Mesothelial cell of epicardium (in vitro differentiated cells): Measurements from ENCODE around the gene RAB17. TPM values are rescaled to one million over a fixed set of nuclear protein-coding genes. Genes with fewer than 3 reads are reported as not detected.

Source experiments
- DNase-seq, 2 experiments: peaks; one replicate each; pipeline ENCODE4 v3.0.0; 2021; ENCODE audit warnings: low spot score in 2 of 2; ENCODE audit not compliant: unreplicated experiment in 2 of 2
- H3K27ac Mint-ChIP-seq: 2 replicates; pipeline ENCODE4 v1.8.0; 2021; ENCODE audit warnings: mixed read lengths
- H3K27me3 Mint-ChIP-seq: 2 replicates; pipeline ENCODE4 v1.8.0; 2021; ENCODE audit warnings: low read depth, mixed read lengths
- H3K36me3 Mint-ChIP-seq: 2 replicates; pipeline ENCODE4 v1.8.0; 2021; ENCODE audit warnings: mixed read lengths
- H3K4me1 Mint-ChIP-seq: 2 replicates; pipeline ENCODE4 v1.8.0; 2021; ENCODE audit warnings: mixed read lengths
- H3K4me3 Mint-ChIP-seq: 2 replicates; pipeline ENCODE4 v1.8.0; 2021; ENCODE audit warnings: mild to moderate bottlenecking, moderate library complexity, mixed read lengths
- H3K9me3 Mint-ChIP-seq: 2 replicates; pipeline ENCODE4 v1.8.0; 2021; ENCODE audit warnings: mixed read lengths
- CTCF ChIP-seq: fragments of 200-600 bp; sonication (generic); IDR thresholded peaks from one replicate; pipeline ENCODE4 v1.5.0; 2021; ENCODE audit warnings: antibody characterized with exemption; ENCODE audit not compliant: unreplicated experiment
- total RNA-seq: library from RNA; stranded (reverse); gene quantifications from 3 replicates; pipeline ENCODE4 v1.2.1, GENCODE V29; 2021

Gene RAB17
- total RNA-seq, 1 donor from 2014 or later, result 10.6 TPM

GRCh38 chr2:237530472-237531433 lies 59.8 kb downstream of the RAB17 start:
- no peaks in the 10 kb centered on the region for H3K27me3 Mint-ChIP-seq
- peaks cover 2% of the 10 kb centered on the region for H3K36me3 Mint-ChIP-seq
- H3K4me3 Mint-ChIP-seq, result no peak overlapping the region
- peaks cover 17% of the 10 kb centered on the region for H3K4me1 Mint-ChIP-seq
- no peaks in the 10 kb centered on the region for H3K9me3 Mint-ChIP-seq
- no peak for TF ChIP-seq CTCF
- no peak overlapping the region for H3K27ac Mint-ChIP-seq
- no peak for DNase-seq

DNA sequence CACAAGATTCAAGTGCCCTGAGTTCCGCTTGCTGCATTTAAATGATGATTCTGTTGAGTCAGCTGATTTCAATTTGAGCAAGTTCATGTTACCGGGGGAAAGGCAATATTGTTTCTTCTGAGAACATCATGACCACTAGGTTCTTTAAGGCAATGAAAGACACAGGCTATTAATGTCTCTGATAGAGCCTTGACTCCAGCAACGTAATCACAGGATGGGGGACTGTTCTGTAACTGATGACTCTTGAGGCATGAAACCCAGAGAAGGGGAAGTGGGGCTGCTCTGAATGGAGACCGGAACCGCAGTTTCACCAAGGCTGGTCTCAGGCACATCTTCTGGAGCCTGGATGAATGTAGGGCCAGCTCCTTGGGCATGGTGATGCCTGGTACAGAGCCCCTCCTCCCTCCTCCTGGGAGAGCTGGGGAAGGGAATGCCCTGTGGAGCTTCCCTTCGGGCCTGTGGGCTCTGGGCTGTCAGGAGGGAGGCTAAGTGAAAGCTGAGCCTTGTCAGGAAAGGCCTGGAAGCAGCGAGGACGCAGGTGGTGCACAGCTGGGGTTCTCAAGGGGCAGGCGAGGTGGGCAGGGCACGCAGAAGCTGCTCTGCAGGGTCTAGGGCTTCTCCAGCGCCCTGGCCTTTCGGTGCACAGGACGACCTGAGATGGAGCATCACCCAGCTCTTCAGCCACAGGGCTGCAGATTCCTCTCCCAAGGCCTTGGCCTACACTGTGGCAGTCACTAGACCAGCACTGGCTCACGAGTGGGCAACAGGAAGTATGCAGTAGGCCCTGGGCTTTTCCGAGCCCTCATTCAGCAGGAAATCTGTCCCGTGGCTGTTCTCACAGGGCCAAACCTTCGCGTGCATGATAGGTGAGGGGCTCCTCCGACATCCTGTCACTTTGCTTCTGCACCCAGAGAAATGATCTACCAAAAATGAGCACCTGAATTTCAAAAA lies 60.8 kb downstream of the RAB17 start:
- Mint-ChIP-seq H3K27me3 (no peaks in the 10 kb centered on the region), H3K9me3 (no peaks in the 10 kb centered on the region), H3K4me3 (no peak overlapping the region), H3K27ac (no peak overlapping the region), H3K36me3 (peaks cover 2% of the 10 kb centered on the region), H3K4me1 (peaks cover 17% of the 10 kb centered on the region)
- no peak for TF ChIP-seq CTCF
- no peak for DNase-seq

- no peak for TF ChIP-seq CTCF
- Mint-ChIP-seq H3K4me1 (peaks cover 16% of the 10 kb centered on the region), H3K9me3 (no peaks in the 10 kb centered on the region), H3K4me3 (no peak overlapping the region), H3K36me3 (peaks cover 2% of the 10 kb centered on the region), H3K27me3 (no peaks in the 10 kb centered on the region), H3K27ac (no peak overlapping the region)
- no peak for DNase-seq
Measured at GRCh38 chr2:237527766-237528165, 62.8 kb downstream of the RAB17 start.

DNA sequence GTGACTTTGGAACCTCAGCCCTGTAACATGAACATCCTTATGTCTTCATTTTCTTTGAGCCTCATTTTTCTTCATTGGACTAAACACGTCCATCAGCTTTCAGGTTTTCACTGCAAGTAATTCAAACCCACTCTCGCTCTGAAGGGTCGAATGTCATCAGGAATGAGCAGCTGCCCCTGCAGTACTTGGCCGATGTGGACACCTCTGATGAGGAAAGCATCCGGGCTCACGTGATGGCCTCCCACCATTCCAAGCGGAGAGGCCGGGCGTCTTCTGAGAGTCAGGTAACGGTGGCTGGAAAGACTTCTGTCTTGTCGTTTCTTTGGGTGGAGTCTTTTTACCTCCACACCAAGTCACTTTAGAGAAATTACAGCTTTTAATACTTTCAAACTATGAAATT lies 63.3 kb downstream of the RAB17 start:
- no peak for TF ChIP-seq CTCF
- Mint-ChIP-seq H3K4me3 (no peak overlapping the region), H3K4me1 (peaks cover 12% of the 10 kb centered on the region), H3K9me3 (no peaks in the 10 kb centered on the region), H3K27me3 (no peaks in the 10 kb centered on the region), H3K27ac (no peak overlapping the region), H3K36me3 (peaks cover 2% of the 10 kb centered on the region)
- no peak for DNase-seq

DNA sequence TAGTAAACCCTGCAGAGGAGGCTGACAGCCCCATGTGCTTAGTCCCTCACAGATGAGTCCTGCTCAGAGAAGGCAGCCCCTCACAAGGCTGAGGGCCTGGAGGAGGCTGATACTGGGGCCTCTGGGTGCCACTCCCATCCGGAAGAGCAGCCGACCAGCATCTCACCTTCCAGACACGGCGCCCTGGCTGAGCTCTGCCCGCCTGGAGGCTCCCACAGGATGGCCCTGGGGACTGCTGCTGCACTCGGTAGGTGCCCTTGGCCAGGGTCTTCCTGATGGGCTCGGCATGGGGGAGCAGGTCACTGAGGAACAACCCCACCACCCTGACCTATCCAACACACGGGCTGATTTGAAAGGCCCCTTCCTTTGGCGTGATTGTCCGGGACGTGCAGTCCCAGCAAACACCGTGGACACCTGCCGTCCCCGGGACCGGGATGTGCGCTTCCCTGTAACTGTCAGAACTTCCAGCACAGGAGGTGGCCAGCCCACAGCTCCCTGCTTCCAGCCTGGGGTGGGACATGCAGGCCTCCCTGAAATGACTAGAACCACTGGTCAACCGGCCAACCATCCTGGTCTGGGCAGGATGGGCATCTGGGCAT lies 64.9 kb downstream of the RAB17 start:
- peaks cover 2% of the 10 kb centered on the region for H3K4me1 Mint-ChIP-seq
- TF ChIP-seq CTCF, result no peak
- no peak for DNase-seq
- H3K27ac Mint-ChIP-seq, result no peak overlapping the region
- H3K36me3 Mint-ChIP-seq, result peaks cover 2% of the 10 kb centered on the region
- H3K27me3 Mint-ChIP-seq, result no peaks in the 10 kb centered on the region
- H3K4me3 Mint-ChIP-seq, result no peak overlapping the region
- no peaks in the 10 kb centered on the region for H3K9me3 Mint-ChIP-seq
